GM19324 (cell line): Measurements from ENCODE around the gene MOXD1.

Experiments
- ATAC-seq: cut with Tn5 transposase; IDR thresholded peaks from one replicate; pipeline ENCODE4 v1.9.1; 2021; ENCODE audit warnings: mild to moderate bottlenecking, moderate library complexity; ENCODE audit not compliant: unreplicated experiment, low FRiP score

The MOXD1 gene

GRCh38 chr6:132400555-132400882 is 756 bp downstream of the MOXD1 start:
- no peak for ATAC-seq

DNA sequence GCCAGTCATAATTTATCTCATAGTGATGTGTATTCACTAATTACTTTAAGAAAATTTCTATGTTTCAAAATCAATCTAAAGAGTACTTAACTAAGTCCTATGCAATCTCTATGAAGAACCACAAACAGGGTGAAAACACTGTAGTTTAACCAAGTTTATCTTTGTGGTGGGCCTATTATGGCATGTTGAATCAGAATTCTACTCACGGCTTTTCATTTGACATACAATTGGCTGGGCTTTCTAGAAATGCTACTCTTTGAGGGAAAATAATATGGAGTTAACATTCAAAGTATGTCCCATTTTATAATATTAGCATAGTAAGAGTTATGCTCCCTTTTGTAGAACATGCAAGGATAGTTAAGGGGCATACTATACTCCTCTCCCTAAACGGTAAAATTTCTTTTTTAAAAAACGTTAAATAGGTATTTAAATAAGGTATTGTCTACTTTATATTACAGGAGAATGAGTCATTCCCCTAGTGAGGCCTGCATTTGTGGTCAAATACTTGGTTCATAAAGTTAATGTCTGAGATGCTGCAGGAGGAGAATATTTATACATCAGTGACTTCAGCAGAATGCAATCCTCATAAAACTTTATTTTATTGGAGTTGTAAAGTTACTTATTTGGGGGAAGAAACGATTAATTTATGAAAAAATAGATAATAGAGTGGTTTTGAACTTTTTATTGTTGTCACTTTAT is 1.8 kb downstream of the MOXD1 start:
- ATAC-seq = no peak

DNA sequence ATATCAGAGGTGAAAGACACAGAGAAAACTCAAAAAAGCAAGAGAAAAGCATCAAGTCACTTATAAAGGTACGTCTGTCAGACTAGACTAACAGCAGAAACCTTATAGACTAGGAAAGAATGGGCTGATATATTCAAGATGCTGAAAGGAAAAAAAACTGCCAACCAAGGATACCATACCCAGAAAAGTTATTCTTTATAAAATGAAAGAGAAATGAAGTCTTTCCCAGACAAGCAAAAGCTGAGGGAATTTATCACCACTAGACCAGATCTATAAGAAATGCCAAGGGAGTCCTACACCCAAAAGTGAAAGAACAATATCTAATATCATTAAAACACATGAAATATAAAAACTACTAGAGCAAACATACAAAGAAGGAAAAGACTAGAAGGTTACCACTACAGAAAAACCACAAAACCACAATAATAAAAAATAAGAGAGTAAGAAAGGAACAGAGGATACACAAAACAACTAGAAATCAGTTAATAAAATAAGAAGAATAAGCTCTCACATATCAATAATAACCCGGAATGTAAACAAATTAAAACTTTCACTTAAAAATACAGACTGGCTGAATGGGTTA is 6.2 kb downstream of the MOXD1 start:
- ATAC-seq = no peak

DNA sequence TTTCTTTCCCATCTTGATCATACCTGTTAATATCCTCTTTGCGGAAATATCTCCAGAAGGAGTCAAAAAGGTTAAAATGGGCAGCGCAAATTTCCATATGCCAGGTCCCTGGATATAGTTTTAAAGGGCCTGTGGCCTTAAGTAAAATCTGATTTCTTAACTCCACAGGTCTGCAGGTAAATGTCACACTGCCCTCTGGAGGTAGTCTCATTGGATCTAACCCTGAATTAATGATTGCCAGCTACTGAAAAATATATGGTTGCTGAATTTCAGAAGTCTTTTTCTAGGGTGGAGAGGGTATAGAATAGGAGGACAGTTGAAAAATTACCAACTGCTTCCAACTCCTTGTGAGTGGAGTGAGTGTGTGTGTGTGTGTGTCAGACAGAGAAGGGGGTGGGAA is 8.5 kb downstream of the MOXD1 start:
- ATAC-seq = no peak

- ATAC-seq = no peak
Measured at GRCh38 chr6:132392270-132392646, 9.0 kb downstream of the MOXD1 start.

DNA sequence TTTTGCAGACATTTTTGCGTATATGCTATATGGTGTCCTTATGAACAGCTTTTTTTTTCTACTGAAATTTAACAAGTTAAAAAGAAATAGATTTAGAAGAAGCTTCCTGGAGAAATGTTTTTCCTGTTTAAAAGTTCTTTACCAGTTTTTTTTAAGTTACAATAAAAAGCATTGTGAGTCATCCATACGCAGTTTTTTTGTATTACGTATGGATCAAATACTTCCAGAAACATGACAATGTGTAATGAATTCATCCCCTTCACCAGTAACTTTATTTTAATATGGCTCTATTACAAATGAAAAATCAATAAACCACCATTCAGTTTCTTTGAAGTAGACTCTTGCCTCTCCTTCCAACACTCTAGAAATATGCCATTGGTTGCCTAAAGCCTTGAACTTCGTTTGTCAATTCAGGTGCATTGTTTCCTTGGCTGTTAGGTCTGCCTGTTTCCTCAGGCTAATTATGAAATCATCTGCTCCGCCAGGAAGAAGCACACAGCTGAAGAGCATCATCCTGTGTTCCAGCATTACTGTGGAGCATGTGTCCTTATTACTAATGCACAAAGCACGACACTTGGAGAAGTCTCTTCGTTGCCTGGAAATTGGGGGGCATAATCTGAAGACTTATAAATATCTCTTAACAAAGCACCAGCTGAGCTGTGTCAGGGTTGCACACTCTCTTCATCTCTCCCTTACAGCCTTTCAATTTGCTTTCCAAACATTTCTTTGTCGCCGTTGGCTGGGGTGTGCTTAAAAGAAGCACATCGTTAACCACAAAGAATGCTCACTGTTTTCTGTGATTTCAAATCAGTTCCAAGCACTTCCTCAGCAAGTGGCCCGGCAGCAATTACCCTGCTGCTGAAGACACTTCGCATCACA is 9.6 kb downstream of the MOXD1 start:
- no peak for ATAC-seq

- ATAC-seq = no peak
Measured at GRCh38 chr6:132390451-132390850, 10.8 kb downstream of the MOXD1 start.

DNA sequence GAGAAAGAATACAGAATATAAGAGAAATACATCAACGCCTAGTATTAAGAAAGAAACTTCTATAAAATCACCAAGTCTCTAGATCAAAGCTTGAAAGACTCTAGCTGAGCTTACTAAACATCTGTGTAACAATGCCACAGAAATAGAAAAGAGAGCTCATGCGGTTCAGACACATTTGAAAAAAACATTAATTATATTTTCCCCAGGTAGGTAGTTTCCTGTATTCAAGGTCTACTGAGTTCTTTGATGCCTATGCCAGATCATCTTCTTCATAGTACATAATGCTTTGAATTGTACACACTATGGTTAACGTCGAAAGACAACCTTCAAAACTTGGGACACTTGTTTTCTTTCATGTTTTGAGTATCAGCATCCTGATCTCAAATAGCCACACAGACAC is 11.3 kb downstream of the MOXD1 start:
- ATAC-seq = no peak

DNA sequence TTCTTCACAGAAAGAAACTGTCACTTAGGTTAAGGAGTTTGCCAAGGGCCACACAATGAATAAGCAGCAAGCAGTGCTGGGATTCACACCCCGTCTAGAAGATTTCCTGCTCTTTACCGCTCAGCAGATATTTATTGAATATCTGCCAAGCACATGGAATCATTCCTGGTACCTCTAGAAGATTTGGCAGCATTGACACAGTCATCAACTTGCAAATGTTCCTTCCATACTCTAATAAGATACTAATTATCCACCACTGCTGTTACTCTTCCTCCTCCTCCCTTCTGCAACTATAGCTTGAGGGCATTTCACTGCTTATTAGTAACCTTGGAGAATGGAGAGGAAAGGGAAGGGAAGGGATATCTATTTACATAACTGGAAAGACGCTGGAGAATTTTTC is 13.0 kb downstream of the MOXD1 start:
- no peak for ATAC-seq

DNA sequence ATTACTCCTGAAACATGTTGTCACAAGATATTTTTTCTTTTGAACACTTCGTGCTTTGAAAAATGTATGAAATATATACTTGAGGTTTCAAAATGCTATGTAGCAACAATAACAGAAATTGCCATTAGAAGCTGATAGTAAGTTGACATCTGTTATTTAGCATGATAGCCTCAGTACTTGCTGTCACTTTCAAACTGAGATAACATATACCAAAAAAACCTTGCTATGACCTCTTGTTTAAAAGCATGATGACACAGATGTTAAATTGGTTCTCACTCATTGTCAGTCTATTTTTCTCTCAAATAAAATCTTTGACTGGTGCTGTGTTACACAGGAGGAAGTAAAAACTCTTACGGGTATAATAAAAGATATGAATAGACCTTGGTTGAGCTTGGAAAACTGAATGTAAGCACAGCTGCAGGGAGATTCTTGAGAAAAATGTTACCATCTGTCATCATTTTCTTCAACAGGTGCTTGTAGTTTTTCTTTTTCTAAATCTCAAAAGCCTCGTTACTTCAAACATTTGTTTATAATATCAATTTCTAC is 18.6 kb downstream of the MOXD1 start:
- ATAC-seq = no peak

- no peak for ATAC-seq
Measured at GRCh38 chr6:132381381-132381780, 19.9 kb downstream of the MOXD1 start.

DNA sequence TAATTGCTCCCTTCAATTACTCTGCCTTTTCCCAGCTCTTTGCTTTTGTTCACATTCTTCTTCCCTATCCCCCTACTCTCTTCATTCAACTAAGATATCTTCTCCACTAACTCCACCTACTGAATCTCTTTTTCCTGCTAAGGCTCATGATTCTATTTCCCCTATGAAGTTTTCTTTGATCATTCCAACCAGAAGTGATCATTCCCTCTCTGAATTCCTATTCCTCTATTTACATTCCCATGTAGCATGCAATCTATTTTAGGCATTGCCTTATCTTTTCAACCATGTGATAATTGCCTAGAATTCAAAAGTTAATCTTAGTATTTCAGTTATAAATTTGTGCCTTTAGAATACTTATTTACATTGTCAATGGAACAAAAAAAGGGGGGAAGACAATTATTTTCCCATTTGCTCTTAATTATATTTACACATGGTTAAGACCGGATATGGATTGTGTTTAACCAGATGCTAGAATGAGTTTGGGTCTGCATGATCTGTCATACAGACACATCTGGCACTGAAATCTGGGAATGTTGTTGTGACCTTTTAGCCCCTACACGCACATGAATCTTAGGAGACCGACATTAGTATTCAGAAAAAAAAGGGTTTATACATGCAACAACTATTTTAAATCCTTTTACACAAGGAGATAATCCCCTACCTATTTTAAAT is 20.8 kb downstream of the MOXD1 start:
- ATAC-seq = no peak

DNA sequence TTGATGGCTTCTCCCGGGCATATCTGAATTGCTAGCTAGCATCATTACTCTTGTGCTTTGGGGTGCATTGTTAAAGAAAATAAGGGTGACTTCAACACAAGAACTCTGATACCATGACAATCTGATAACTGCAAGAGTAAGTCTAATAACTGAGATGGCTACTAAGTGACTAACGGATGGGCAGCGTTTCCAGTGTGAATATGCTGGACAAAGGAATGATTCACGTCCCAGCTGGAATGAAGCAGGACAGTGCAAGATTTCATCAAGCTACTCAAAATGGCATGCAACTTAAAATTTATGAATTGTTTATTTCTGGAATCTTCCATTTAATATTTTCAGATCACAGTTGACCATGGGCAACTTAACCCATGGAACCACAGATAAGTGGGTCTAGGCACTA is 31.7 kb downstream of the MOXD1 start:
- ATAC-seq = no peak

DNA sequence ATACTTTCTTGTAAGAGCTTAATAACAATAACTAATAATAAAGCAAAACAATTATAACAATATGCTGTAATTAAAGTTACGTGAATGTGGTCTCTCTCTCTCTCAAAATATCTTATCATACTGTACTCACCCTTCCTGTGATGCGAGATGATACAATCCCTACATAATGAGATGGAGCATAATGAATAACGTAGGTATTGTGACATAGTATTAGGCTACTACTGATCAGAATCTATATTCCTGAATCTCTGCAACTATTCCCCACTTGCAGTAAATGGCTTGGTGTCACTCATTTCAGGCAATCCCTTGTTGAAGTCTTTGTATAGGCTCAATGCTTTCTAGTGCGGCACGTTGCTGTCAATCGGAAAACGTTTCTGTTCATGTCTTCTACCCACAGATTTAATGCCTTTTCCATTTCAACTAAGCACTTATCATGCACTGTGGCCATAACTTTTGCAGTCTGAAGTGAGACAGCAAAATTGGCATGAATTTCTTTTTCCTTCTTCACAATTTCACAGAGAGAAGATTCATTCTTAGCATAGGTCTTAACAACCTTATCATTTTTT is 32.3 kb downstream of the MOXD1 start:
- ATAC-seq = no peak

GRCh38 chr6:132365281-132365907 is 35.9 kb downstream of the MOXD1 start:
- ATAC-seq = peak; percentile 93

DNA sequence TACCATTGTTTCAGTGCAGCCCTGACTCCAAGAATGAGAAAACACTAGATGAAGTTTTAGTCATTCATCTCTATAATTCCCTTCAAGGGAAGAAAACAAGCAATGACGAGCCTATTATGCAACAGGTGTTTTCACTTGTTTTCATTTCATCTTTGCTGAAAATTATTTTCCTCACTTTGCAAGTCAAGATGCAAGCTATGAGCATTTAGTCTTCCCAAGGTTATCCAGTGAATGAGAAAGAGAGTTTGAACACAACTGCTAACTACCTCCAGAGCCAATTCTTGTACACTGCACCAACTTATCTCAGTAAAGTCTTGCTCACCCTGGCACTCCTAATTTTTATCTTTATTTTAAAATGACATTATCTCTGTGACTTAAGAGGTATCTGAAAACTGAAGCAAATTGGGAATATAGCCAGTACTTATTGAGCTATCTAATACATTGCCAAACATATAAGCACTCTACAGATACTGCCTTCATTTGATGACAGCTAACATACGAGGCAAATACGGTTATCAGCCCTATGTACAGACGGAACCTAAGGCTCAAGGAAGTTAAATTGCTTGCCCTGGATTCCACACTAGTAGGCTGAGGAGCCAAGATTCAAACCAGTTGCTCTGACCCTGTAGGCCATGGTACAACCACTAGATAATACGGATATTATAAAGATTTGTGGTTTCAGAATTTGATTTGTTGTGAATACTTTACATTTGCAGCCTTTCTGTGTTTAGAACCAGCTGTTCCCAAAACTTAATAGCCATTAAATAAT is 36.8 kb downstream of the MOXD1 start:
- no peak for ATAC-seq

GRCh38 chr6:132362442-132363185 is 38.7 kb downstream of the MOXD1 start:
- ATAC-seq = no peak

GRCh38 chr6:132361101-132361500 is 40.2 kb downstream of the MOXD1 start:
- no peak for ATAC-seq

DNA sequence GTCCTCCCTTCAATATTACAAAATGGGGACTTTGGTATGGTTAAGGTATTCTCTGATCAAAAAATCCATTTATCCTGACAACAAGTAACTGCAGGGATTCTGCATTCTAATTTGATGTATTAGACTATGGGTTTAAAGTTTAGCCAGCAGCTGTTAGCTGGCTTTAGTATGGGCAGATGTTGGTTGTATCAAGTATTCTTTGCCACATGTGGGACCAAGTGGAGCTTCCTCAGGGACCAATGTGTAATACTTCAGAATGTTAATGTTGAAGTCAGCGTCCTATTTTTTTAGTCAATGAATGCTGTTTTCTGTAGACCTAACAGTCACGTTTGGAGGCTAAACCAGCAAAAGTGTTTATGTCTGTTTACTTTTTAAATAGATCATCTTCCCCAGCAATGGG is 41.4 kb downstream of the MOXD1 start:
- no peak for ATAC-seq
